GM11168 (cell line): ENCODE measurements around the gene PHGDH.

Experiments used
- in situ Hi-C: fragments of 300-500 bp; cut with MboI; formaldehyde crosslinking; loops from one replicate; pipeline ENCODE4 v1.12.0; 2022; ENCODE audit warnings: low sequenced_read_pairs; ENCODE audit not compliant: unreplicated experiment

PHGDH gene

GRCh38 chr1:119752592-119752991 lies 40.9 kb downstream of the PHGDH start:
- in situ Hi-C loops: no loop called here

DNA sequence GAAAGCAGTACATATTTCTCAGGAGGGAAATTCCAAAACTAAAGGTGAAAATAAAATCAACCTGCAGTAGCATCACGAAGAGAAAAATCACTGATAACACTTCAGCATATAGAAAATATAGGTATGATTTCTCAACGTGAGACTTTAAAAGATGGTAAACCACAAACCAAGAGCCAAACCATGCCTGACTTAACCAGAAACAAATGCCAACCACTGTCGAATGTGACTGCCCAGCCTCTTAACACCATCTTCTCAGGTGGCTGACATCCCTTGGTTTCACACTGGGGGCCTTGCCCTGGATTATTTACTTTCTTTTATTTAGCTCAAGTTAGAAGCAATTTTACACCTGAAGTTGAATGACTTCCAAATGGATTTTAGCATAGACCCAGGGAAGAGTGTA lies 46.9 kb downstream of the PHGDH start:
- in situ Hi-C loops: no loop called here

DNA sequence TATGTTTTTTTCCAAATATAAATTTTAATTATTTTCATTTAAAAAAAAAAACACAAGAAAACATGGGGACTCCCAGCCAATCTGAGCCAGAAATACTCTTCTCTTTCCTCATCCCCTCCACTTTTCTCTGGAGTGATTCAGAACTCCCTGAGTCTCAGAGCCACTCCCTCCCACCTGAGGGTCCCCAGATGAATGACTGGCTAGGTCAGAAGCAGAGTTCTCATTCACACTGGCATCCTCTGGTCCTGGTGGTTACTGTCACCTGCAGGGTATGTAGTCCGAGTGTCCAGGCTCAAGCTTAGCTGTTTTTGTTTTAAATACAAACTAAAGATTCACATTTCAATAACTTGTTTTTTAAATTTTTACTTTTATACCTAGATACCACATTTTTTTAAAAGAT lies 50.7 kb downstream of the PHGDH start:
- in situ Hi-C loops: no loop called here

DNA sequence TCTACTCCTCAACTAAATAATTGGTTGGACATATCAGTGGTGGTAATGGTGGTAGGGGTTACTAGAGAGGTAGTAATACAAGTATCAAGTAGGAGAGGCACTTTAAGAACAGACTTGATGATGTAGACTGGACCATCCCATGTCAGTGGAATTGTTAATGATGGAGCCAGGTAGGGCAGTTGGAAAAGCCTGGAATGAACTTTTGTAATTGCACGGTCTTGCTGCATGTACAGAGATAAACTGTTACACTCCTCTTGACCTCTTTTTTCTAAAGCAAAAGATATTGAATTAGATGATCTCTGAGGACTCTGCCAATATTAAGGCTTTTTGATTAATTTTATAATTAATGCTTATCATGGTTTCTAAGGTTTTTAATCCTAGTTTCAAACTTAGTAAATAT lies 51.2 kb downstream of the PHGDH start:
- in situ Hi-C loops: no loop called here

DNA sequence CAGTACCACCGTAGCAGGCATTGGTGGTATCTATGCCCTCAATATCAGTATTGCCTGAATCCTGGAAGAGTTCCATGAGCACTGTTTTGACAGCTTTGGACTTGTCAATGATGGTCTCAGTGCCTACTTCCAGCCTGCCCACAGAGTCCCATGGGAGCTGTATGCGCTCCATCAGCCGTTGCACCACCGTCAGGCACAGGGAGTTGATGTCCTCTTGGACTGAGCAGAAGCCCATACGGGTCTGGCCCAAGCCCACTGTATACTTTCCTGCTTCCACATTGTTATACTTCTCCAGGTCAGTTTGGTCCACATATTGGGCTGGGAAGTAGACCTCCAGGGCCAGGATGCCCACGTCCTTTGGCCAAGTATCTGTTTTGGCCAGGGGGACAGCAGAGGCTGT lies 52.5 kb downstream of the PHGDH start:
- in situ Hi-C loops: no loop called here

- in situ Hi-C loops: no loop called here
These were observed 54.6 kb downstream of the PHGDH start for GRCh38 chr1:119766374-119766794.

- in situ Hi-C loops: no loop called here
These were observed 55.8 kb downstream of the PHGDH start for GRCh38 chr1:119767486-119767885.

DNA sequence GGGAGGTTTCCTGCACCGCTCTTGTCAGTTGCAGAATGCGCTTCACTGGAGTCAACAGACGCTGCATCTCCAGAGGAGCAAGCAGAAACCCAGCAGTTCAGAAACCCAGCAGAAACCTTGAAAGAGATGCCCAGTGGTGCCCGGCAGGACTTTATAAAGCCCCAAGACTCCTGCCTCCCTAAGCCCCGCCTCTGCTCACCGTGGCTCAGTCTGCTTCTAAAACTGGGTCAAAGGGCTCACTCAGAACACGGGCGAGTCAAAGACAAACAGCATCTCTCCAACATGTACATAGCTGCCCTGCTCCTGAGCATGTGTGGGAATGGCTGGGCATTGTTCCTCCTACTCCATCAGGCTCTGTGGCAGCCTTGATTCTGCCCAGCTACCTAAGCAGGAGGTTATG lies 57.0 kb downstream of the PHGDH start, which contains the start of gene HMGCS2:
HMGCS2 (minus strand) TSS at position 128 of the 400 bp plus-strand sequence; CDS start at position 67, 61 bp downstream.
- in situ Hi-C loops: no loop called here

DNA sequence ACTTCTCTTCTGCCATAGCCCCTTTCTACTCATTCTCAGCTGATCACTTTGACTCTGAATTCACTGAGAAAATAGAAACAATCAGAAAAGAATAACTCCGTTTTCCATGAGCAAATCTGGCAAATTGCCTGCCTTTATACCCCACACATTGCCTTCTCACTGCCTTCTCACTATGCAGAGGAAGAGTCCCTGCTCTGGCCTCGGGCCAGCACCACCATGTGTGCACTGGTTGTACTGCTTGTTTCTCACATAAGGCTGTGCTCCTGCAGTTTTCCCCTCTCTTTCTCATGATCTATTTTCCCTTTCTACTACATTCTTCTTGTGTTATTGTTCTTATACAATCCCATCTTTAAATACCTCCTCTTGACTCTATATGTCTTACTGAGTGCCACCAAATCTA lies 59.3 kb downstream of the PHGDH start:
- in situ Hi-C loops: no loop called here

- in situ Hi-C loops: no loop called here
These were observed 60.0 kb downstream of the PHGDH start for GRCh38 chr1:119771770-119772169.

GRCh38 chr1:119772298-119772697 lies 60.6 kb downstream of the PHGDH start:
- in situ Hi-C loops: no loop called here

GRCh38 chr1:119773711-119774241 lies 62.0 kb downstream of the PHGDH start:
- in situ Hi-C loops: no loop called here

- in situ Hi-C loops: no loop called here
These were observed 63.2 kb downstream of the PHGDH start for GRCh38 chr1:119774746-119775490.

- in situ Hi-C loops: no loop called here
These were observed 66.6 kb downstream of the PHGDH start for GRCh38 chr1:119778359-119778758.

DNA sequence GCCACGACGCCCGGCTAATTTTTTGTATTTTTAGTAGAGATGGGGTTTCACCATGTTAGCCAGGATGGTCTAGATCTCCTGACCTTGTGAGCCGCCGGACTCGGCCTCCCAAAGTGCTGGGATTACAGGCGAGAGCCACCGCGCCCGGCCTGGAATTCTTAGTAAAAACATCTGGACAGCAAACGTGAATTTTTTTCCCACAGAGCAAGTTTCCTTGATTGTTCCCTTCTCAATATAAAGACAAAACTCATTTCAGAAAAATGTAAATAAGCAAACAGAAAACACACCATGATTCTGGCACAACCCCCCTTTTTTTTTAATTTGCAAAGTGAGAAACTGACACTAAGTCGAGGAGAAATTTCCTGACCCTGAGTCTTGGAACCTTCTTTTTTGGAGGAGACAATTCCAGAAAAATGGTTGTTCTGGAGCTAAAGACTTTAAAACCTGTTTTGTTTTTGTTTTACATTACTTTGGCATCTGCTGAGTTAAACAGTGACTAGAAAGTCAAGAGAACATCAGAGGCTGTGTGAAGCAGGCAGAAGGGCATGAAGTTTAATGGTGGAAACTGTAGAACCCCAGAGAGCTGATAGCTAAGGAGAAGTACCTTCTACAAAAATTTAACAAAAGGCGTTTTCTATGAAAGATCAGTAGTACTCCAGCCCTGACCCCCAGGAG lies 67.3 kb downstream of the PHGDH start:
- in situ Hi-C loops: no loop called here

DNA sequence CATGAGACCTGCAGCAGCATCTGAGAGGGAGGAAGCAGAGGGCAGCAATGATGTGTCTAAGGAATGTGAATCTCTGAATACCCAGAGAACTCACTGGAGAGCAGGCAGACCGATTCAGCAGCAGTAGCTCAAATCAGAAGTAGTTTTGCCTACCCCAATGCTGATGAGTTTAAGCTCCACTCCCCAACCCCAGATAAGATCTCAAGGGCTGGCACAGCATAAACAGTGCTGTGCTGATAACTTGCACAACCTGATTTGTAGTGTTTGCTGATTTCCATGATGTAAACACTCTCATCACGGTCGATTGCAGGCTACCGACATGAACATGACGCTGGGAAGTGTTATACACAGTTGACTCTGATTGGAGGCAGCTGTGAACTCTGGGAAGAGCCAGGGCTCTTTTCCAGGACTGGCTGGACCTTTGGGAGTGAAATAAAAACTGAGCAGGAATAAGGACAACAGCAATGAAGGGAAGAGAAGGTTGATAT lies 68.2 kb downstream of the PHGDH start:
- in situ Hi-C loops: no loop called here

- in situ Hi-C loops: no loop called here
These were observed 69.9 kb downstream of the PHGDH start for GRCh38 chr1:119781434-119782210.

DNA sequence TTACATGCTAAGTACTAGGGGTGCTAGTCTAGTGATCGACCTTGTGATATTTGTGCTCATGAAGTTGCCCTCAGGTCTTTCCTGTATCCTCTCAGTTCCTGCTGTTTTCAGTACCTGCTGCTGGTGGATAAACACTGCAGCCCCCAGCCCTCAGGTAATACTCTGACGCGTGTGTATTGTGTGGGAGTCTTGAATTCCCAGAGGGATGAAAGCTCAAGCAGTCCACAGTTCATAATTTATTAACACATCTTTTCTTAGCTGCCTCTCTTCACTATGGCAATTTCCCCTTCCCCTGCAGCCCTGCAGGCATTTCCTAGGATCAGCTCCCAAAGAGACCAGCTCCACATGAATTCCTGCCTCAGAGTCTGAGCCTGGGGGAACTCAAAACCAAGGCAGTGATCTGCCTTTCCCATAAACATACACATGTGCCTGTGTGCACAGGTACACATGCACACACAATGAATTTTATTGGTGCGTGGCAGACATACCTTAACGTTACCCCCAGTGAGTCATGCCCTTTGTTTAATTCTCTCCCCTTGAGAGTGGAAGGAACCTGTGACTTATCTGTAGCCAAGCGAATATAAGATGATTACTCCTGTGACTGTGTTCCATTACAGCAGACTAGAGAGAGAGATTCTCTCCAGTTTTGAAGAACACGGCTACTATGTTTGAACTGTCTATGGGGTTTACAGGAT lies 71.0 kb downstream of the PHGDH start:
- in situ Hi-C loops: no loop called here

DNA sequence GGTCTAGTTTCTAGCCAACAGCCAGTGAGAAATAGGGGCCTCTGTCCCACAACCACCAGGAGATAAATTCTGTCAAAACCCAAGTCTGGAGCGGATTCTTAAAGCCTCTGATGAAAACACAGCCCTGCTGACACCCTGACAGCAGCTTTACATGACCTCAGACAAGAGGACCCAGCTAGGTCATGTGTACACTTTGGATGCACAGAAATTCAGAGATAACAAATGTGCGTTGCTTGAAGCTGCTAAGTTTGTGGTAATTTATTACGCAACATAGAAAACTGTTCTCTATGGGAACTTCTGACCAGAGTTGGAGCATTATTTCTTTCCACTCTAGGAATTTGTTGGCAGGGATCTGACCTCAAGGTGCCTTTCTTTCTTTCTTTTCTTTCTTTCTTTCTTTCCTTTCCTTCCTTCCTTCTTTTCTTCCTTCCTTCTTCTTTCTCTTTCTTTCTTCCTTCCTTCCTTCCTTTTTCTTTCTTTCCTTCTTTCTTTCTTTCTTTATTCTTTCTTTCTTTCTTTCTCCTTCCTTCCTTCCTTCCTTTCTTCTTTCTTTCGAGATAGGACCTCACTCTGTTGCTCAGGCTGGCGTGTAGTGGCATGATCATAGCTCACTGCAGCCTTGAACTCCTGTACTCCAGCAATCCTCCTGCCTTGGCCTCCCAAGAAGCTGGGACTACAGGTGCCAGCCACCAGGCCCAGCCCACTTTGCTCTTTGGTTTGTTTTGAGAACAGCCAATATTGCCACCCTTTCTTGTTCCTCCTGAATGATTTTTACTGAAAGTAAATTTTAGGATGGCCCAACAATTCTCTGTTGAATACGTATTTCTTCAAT lies 71.8 kb downstream of the PHGDH start:
- in situ Hi-C loops: no loop called here
